Fibroblast of lung (primary cell): ENCODE measurements around the gene FITM2. TPM values are rescaled to one million over a fixed set of nuclear protein-coding genes. Genes with fewer than 3 reads are reported as not detected.
A peak's percentile ranks its signal among the peaks of the same experiment; 100 is the strongest.

Source experiments
- DNase-seq, 2 donors: peaks; one replicate each; pipeline versions ENCODE4 v3.0.0 to v3.0.0-alpha.2; 2010; ENCODE audit warnings: low read depth in 2 of 2
- H2AFZ ChIP-seq: 2 replicates; pipeline ENCODE4 v1.5.1; 2012; ENCODE audit warnings: low read length, control low read depth, inconsistent platforms
- H3K27ac ChIP-seq: 2 replicates; pipeline ENCODE4 v1.5.1; 2011; ENCODE audit warnings: low read length, control low read depth; ENCODE audit not compliant: insufficient read depth
- H3K27me3 ChIP-seq: 2 replicates; pipeline ENCODE4 v1.5.1; 2011; ENCODE audit warnings: mild to moderate bottlenecking, low read length; ENCODE audit not compliant: control insufficient read depth, insufficient read depth
- H3K36me3 ChIP-seq: 2 replicates; pipeline ENCODE4 v1.5.1; 2011; ENCODE audit warnings: low read length; ENCODE audit not compliant: control insufficient read depth, insufficient read depth
- H3K4me1 ChIP-seq: 2 replicates; pipeline ENCODE4 v1.5.1; 2011; ENCODE audit warnings: low read length; ENCODE audit not compliant: control insufficient read depth, insufficient read depth; ENCODE audit errors: extremely low read depth
- H3K4me2 ChIP-seq: 2 replicates; pipeline ENCODE4 v1.5.1; 2011; ENCODE audit warnings: low read length, control low read depth; ENCODE audit not compliant: insufficient read depth; ENCODE audit errors: extremely low read depth
- H3K4me3 ChIP-seq, 4 experiments: fragments of 200-600 bp in 1 of 4; sonication (generic) in 1 of 4; replicated peaks in 1 of 4; 2 replicates each; pipeline ENCODE4 v1.5.1; 2011 to 2016; ENCODE audit warnings: low read length in 4 of 4, low read depth in 3 of 4, mild to moderate bottlenecking in 3 of 4, control low read depth in 2 of 4, inconsistent platforms in 1 of 4, mixed read lengths in 1 of 4; ENCODE audit not compliant: insufficient read depth in 1 of 4; ENCODE audit errors: control extremely low read depth in 1 of 4
- H3K79me2 ChIP-seq: 2 replicates; pipeline ENCODE4 v1.5.1; 2012; ENCODE audit warnings: mild to moderate bottlenecking, low read length, inconsistent platforms; ENCODE audit not compliant: control insufficient read depth, insufficient read depth
- H3K9ac ChIP-seq: 2 replicates; pipeline ENCODE4 v1.5.1; 2011; ENCODE audit warnings: mild to moderate bottlenecking, low read length, control low read depth; ENCODE audit not compliant: insufficient read depth
- H3K9me3 ChIP-seq: 2 replicates; pipeline ENCODE4 v1.5.1; 2012; ENCODE audit warnings: low read depth, low read length; ENCODE audit not compliant: control insufficient read depth, insufficient read depth
- H4K20me1 ChIP-seq: 2 replicates; pipeline ENCODE4 v1.5.1; 2011; ENCODE audit warnings: low read length; ENCODE audit not compliant: control insufficient read depth, insufficient read depth; ENCODE audit errors: extremely low read depth
- CTCF ChIP-seq, 2 donors: IDR thresholded peaks in 1 of 2; conservative IDR thresholded peaks in 1 of 2; 1 replicate in 1 of 2; 2 replicates in 1 of 2; pipeline ENCODE4 v1.5.1; 2011 to 2012; ENCODE audit warnings: low read length in 2 of 2, control low read depth in 1 of 2, inconsistent platforms in 1 of 2, low read depth in 1 of 2, mild to moderate bottlenecking in 1 of 2
- EZH2 ChIP-seq: IDR thresholded peaks from 2 replicates; pipeline ENCODE4 v1.5.1; 2012; ENCODE audit warnings: low read length, control low read depth, mild to moderate bottlenecking; ENCODE audit errors: missing control alignments
- polyA plus RNA-seq, 2 donors: library from polyadenylated mRNA; depleted of rRNA in 1 of 2; stranded (reverse) in 1 of 2; unstranded in 1 of 2; fragments of >200 nt; gene quantifications; 2 replicates each; pipeline ENCODE4 v1.2.1, GENCODE V29; 2011 to 2012; ENCODE audit warnings: missing spikeins in 1 of 2
- total RNA-seq: library from RNA; depleted of rRNA; stranded (reverse); fragments of >200 nt; gene quantifications from 2 replicates; pipeline ENCODE4 v1.2.1, GENCODE V29; 2014

FITM2 gene
- total and polyA plus RNA-seq, 2 donors (not counting 1 experiment from before 2014, with no cell fraction given), result 8.6 to 9.7 TPM

GRCh38 chr20:44326391-44327159 lies 15.6 kb upstream of the FITM2 start:
- H3K9me3 ChIP-seq, result no peaks in the 10 kb centered on the region
- no peaks in the 10 kb centered on the region for H3K4me1 ChIP-seq
- H3K27me3 ChIP-seq, result no peaks in the 10 kb centered on the region
- H3K9ac ChIP-seq, result no peak overlapping the region
- DNase-seq, result no peak
- no peaks in the 10 kb centered on the region for H3K79me2 ChIP-seq
- no peak overlapping the region for H3K27ac ChIP-seq
- no peak for TF ChIP-seq EZH2
- no peak for TF ChIP-seq CTCF (conservative IDR thresholded peaks at IDR 0.05 in 1 of 2, IDR thresholded peaks at IDR 0.05 in 1 of 2; ENCODE audit: low read depth in 1 of 2, low read length in 2 of 2)
- H3K36me3 ChIP-seq, result no peaks in the 10 kb centered on the region
- peak overlapping the region in 1 of 4 experiments; percentile 10 for H3K4me3 ChIP-seq
- no peaks in the 10 kb centered on the region for H4K20me1 ChIP-seq
- H3K4me2 ChIP-seq, result peak overlapping the region; percentile 35
- no peak overlapping the region for H2AFZ ChIP-seq

GRCh38 chr20:44324343-44324742 lies 13.3 kb upstream of the FITM2 start:
- no peaks in the 10 kb centered on the region for H3K27me3 ChIP-seq
- H3K9ac ChIP-seq, result no peak overlapping the region

More at GRCh38 chr20:44324343-44324742, 13.3 kb upstream of the FITM2 start:
- H3K4me2 ChIP-seq, result no peak overlapping the region
- TF ChIP-seq EZH2, result no peak
- TF ChIP-seq CTCF (conservative IDR thresholded peaks at IDR 0.05 in 1 of 2, IDR thresholded peaks at IDR 0.05 in 1 of 2; ENCODE audit: low read depth in 1 of 2, low read length in 2 of 2), result no peak
- H3K9me3 ChIP-seq, result no peaks in the 10 kb centered on the region
- H3K4me1 ChIP-seq, result no peaks in the 10 kb centered on the region
- H3K36me3 ChIP-seq, result no peaks in the 10 kb centered on the region
- no peak for DNase-seq
- H3K27ac ChIP-seq, result no peak overlapping the region
- no peak overlapping the region for H2AFZ ChIP-seq
- no peak overlapping the region for H3K4me3 ChIP-seq
- no peaks in the 10 kb centered on the region for H3K79me2 ChIP-seq
- no peaks in the 10 kb centered on the region for H4K20me1 ChIP-seq
